Measurements from ENCODE around the gene TUB. TPM values are rescaled to one million over a fixed set of nuclear protein-coding genes. Genes with fewer than 3 reads are reported as not detected.

Gene TUB
- total RNA-seq, 1 donor from 2014 or later, result 5.2 TPM

DNA sequence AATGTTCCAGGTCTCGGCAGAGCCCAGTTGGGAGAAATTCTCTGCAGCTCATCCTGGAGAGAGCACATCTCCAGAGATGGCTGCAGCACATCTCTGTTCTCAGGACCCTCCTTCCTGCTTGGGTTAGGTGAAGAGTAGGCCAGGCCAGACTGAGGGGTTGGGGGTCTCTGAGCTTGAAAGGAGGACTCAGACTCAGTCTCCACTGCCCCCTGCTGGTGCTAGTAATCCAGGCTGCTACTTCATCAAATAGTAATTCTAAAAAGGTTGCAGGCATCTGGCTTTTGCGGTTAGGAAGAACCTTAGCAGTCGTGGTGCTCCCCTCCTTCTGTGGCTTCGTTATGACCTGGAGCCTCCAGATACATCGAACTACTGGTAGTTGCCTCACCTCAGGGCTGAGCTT lies 9.7 kb downstream of the TUB start:
- no peak overlapping the region for H3K27ac ChIP-seq
- intact Hi-C loops (cut with DNase I), result no loop called here
- H3K9me3 ChIP-seq, result no peaks in the 10 kb centered on the region
- ATAC-seq, result no peak
- no peak overlapping the region for H3K4me3 ChIP-seq
- peaks cover 5% of the 10 kb centered on the region for H3K4me1 ChIP-seq
- peaks cover 4% of the 10 kb centered on the region for H3K27me3 ChIP-seq (ENCODE audit: low read depth)
- no peak for DNase-seq
- no peaks in the 10 kb centered on the region for H3K36me3 ChIP-seq
- TF ChIP-seq, protein P1, sequence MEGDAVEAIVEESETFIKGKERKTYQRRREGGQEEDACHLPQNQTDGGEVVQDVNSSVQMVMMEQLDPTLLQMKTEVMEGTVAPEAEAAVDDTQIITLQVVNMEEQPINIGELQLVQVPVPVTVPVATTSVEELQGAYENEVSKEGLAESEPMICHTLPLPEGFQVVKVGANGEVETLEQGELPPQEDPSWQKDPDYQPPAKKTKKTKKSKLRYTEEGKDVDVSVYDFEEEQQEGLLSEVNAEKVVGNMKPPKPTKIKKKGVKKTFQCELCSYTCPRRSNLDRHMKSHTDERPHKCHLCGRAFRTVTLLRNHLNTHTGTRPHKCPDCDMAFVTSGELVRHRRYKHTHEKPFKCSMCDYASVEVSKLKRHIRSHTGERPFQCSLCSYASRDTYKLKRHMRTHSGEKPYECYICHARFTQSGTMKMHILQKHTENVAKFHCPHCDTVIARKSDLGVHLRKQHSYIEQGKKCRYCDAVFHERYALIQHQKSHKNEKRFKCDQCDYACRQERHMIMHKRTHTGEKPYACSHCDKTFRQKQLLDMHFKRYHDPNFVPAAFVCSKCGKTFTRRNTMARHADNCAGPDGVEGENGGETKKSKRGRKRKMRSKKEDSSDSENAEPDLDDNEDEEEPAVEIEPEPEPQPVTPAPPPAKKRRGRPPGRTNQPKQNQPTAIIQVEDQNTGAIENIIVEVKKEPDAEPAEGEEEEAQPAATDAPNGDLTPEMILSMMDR (IDR thresholded peaks at IDR 0.05), result peak; percentile 33

DNA sequence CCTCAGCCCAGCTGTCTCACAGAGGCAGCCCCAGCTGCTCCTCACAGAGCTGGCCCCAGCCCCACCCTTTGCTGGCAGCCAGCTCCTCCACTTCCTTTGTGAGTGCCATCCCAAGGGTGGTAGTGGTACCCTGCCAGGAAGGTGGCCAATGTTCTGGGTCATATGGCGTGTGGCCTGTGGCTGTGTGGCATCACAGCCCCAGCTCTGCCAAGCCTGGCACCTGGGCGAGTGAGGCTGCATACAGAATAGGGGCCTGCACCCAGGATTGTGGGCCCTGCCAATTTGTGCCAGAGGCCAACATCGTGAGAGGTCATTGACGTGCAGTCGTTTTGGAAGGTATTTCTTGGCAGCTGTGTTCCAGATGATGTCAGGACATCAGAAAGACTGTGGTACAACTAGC lies 10.7 kb downstream of the TUB start:
- intact Hi-C loops (cut with DNase I), result no loop called here
- no peaks in the 10 kb centered on the region for H3K9me3 ChIP-seq
- TF ChIP-seq, protein P1 (IDR thresholded peaks at IDR 0.05), result no peak
- ATAC-seq, result no peak
- no peak for DNase-seq
- H3K36me3 ChIP-seq, result no peaks in the 10 kb centered on the region
- H3K27me3 ChIP-seq (ENCODE audit: low read depth), result peaks cover 2% of the 10 kb centered on the region
- no peak overlapping the region for H3K4me3 ChIP-seq
- H3K4me1 ChIP-seq, result peaks cover 5% of the 10 kb centered on the region
- H3K27ac ChIP-seq, result no peak overlapping the region

DNA sequence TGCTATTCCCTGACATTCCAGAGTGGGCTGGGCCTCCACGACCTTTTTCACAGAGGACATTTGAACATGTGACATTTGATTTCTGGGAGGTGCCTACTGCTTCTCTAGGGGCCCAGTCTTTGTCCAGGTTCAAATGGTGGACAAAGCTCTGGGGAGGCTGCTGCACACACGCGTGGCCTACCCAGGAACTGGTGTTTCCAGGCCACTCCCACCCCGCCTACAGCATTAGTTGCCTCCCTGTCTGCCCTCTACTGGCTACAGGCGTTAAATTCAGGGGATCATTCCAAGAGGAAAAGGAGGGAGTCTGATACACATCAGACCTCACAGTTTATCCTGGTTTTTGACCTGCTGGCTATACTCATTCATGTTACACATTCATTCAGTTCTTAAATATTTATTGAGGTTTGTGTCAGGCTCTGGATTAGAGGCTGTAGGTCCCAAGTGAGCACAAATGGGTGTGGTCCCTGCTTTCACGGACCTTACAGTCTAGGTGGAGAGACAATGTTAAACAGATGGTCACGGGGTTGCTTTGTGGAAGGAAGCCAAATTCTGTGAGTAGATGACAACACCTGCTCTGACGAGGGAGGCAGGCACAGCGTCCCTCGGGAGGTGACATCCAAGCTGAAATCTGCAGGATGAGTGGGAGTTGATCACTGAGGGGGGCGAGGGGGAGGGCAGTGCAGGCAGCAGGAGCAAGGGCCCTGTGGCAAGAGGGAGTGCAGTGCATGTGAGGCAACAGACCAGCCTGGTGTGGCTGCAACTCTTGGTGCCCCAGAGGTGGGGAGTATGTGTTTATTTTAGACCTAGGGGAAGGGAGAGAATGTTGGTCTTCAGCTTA lies 11.8 kb downstream of the TUB start:
- DNase-seq (peak; percentile 67), ATAC-seq (peak; percentile 72 to 77)
- TF ChIP-seq, protein P1 (IDR thresholded peaks at IDR 0.05), result peak; percentile 63
- intact Hi-C loops (cut with DNase I), result no loop called here
- H3K36me3 ChIP-seq, result no peaks in the 10 kb centered on the region
- H3K4me3 ChIP-seq, result no peak overlapping the region
- no peaks in the 10 kb centered on the region for H3K27me3 ChIP-seq (ENCODE audit: low read depth)
- peaks cover 5% of the 10 kb centered on the region for H3K4me1 ChIP-seq
- no peak overlapping the region for H3K27ac ChIP-seq
- no peaks in the 10 kb centered on the region for H3K9me3 ChIP-seq

DNA sequence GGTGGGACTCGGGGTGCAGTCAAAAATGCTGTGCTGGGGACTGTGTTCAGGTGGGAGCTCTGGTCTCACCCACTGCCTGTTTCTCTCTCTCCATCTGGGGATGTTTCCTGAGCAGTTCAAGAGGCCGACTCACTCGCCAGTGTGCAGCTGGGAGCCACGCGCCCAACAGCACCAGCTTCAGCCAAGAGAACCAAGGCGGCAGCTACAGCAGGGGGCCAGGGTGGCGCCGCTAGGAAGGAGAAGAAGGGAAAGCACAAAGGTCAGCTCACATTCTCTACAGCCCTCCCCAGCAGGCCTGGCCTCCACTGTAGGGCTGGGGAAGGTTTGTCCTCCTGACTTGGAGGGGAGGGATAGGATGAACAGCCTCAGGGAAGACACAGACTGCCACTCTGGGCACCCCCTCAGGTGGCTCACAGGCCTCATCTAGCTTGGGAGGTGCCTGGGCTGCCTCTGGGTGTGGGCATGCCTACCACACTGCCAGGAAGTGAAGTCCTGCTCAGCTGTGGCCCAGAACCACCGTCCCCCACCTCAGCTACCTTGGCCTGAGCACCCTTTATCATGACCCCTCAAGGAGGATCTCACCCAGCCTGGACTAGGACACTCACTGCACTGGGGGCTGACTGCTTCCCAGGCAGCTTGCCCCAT lies 13.0 kb downstream of the TUB start:
- no peak for DNase-seq
- Histone ChIP-seq H3K9me3 (no peaks in the 10 kb centered on the region), H3K27ac (no peak overlapping the region), H3K36me3 (no peaks in the 10 kb centered on the region), H3K4me3 (no peak overlapping the region), H3K27me3 (ENCODE audit: low read depth) (no peaks in the 10 kb centered on the region), H3K4me1 (peaks cover 5% of the 10 kb centered on the region)
- TF ChIP-seq, protein P1 (IDR thresholded peaks at IDR 0.05), result no peak
- intact Hi-C loops (cut with DNase I), result no loop called here
- no peak for ATAC-seq

DNA sequence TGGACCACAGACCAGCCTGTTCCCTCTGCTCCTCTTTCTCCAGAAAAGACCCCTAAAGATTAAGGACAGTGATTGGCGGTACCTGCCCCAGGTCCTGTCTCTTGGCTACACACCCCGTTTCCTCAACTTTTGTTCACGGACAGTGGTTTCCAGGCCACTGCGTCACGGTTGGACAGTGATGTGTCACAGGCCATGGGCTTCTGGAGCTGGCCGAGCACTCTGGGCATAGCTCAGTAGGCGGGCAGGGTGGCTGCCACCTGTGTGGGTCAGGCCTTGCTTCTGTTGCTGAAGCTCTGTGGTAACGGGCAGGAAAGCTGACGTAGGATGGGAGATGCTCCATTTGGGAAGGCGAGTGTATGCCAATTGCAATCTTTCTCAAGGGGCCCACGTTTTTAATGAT lies 13.6 kb downstream of the TUB start:
- Histone ChIP-seq H3K27ac (no peak overlapping the region), H3K9me3 (no peaks in the 10 kb centered on the region), H3K27me3 (ENCODE audit: low read depth) (no peaks in the 10 kb centered on the region), H3K36me3 (no peaks in the 10 kb centered on the region), H3K4me1 (peaks cover 5% of the 10 kb centered on the region), H3K4me3 (no peak overlapping the region)
- ATAC-seq, result no peak
- TF ChIP-seq, protein P1 (IDR thresholded peaks at IDR 0.05), result no peak
- intact Hi-C loops (cut with DNase I), result no loop called here
- no peak for DNase-seq
